Measurements from ENCODE around the gene ACAA1. TPM values are rescaled to one million over a fixed set of nuclear protein-coding genes. Genes with fewer than 3 reads are reported as not detected.

Gene ACAA1
- total and polyA plus RNA-seq, 2 donors (not counting 1 experiment from before 2014, with no cell fraction given): 98.4 to 143 TPM

DNA sequence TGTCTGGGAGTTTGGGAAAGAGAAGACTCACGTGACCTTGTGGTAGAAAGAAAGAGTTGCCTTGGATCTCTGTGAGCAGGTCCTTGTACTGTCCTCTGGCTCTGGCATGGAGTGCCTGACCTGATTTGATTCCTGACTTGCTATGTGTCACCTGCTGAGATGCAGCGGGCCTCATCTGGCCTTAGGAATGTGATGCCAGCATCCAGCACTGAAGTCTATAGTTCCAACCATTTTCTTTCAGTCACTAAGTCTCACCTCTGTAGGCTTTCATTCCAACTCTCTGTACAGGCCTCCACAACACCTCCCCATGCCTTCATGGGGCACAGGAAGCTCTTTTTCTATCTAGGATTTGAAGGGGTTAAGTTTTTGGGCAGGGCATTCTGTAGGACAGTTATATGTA lies 16.3 kb upstream of the ACAA1 start:
- peaks cover 16 to 35% of the 10 kb centered on the region in 2 donors for H3K4me1 ChIP-seq (ENCODE audit: control insufficient read depth in 2 of 2, insufficient read depth in 2 of 2, low read length in 2 of 2)
- H3K27ac ChIP-seq (ENCODE audit: low read length in 2 of 2): no peak overlapping the region
- H3K27me3 Mint-ChIP-seq: no peaks in the 10 kb centered on the region
- no peaks in the 10 kb centered on the region for H3K36me3 ChIP-seq (replicated peaks in 1 of 2; ENCODE audit: control extremely low read depth in 1 of 2, control insufficient read depth in 1 of 2, extremely low read depth in 1 of 2, insufficient read depth in 2 of 2, low read length in 1 of 2)
- peak overlapping the region; percentile 4 for H3K27ac Mint-ChIP-seq
- DNase-seq (no peak), ATAC-seq (ENCODE audit: low read depth) (no peak)
- no peak overlapping the region for H3K9ac ChIP-seq (ENCODE audit: low read length)
- no peaks in the 10 kb centered on the region for H3K27me3 ChIP-seq (replicated peaks in 1 of 4; ENCODE audit: control extremely low read depth in 1 of 4, control insufficient read depth in 3 of 4, insufficient read depth in 4 of 4, low read length in 3 of 4)
- H3K4me2 ChIP-seq (replicated peaks; ENCODE audit: low read depth, low read length, poor library complexity, severe bottlenecking): no peak overlapping the region
- no peaks in the 10 kb centered on the region for H3K79me2 ChIP-seq (ENCODE audit: control insufficient read depth, insufficient read depth, low read length)
- WGBS (ENCODE audit: insufficient coverage): 90% methylated on average over 1 of the region's 2 CpGs
- H2AFZ ChIP-seq (ENCODE audit: insufficient read depth, low read depth, low read length, poor library complexity, severe bottlenecking): no peak overlapping the region
- H3K9me3 ChIP-seq (ENCODE audit: control extremely low read depth in 1 of 3, control insufficient read depth in 2 of 3, insufficient read depth in 1 of 3, low read length in 2 of 3): peaks cover 0 to 1% (median 0%) of the 10 kb centered on the region in 3 donors
- ChIA-PET CTCF (interaction anchor here (0.7 to 1.9 kb wide), 3 partner anchors 10 to 16 kb away, joined by 3 to 6 read pairs (median 3); partner anchors contain the start of gene ACAA1), POLR2A (no interaction called here)
- H3K4me1 Mint-ChIP-seq: peaks cover 42% of the 10 kb centered on the region
- no peak overlapping the region for H3K4me3 Mint-ChIP-seq
- intact Hi-C loops (cut with micrococcal nuclease): loop anchor here (2.0 kb wide), 1 partner anchor 14 kb away; the partner anchor contains the start of gene MYD88
- H3K9me3 Mint-ChIP-seq (ENCODE audit: insufficient read depth): no peaks in the 10 kb centered on the region
- no peaks in the 10 kb centered on the region for H4K20me1 ChIP-seq (ENCODE audit: control insufficient read depth, insufficient read depth, low read length, poor library complexity, severe bottlenecking)
- TF ChIP-seq EZH2 (IDR thresholded peaks at IDR 0.05; ENCODE audit: borderline replicate concordance, insufficient read depth, low read depth, low read length, poor library complexity, severe bottlenecking): no peak
- TF ChIP-seq, protein P1, sequence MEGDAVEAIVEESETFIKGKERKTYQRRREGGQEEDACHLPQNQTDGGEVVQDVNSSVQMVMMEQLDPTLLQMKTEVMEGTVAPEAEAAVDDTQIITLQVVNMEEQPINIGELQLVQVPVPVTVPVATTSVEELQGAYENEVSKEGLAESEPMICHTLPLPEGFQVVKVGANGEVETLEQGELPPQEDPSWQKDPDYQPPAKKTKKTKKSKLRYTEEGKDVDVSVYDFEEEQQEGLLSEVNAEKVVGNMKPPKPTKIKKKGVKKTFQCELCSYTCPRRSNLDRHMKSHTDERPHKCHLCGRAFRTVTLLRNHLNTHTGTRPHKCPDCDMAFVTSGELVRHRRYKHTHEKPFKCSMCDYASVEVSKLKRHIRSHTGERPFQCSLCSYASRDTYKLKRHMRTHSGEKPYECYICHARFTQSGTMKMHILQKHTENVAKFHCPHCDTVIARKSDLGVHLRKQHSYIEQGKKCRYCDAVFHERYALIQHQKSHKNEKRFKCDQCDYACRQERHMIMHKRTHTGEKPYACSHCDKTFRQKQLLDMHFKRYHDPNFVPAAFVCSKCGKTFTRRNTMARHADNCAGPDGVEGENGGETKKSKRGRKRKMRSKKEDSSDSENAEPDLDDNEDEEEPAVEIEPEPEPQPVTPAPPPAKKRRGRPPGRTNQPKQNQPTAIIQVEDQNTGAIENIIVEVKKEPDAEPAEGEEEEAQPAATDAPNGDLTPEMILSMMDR (IDR thresholded peaks at IDR 0.05): no peak
- H3K4me3 ChIP-seq (ENCODE audit: control extremely low read depth in 1 of 5, extremely low read depth in 1 of 5, insufficient read depth in 1 of 5, low read depth in 2 of 5, low read length in 4 of 5): no peak overlapping the region

DNA sequence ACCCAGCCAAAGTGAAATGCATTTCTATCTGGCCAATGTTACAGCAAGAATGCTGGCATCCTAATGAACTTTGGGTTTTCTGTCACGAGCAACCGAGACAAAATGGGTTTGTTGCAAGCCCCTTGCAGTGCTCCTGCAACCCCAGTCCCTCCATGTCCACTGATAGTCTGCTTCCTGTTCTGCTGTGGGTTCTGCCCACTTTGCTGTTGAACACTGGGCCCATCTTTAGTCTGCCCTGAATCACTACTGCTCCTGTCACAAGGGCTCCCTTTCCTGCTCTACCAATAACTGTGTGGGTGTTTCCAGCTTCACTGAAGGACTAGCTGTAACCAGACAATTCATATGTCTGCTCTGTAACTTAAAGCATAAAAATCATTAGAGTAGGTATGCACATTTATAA lies 15.7 kb upstream of the ACAA1 start:
- Histone ChIP-seq H3K9me3 (ENCODE audit: control extremely low read depth in 1 of 3, control insufficient read depth in 2 of 3, insufficient read depth in 1 of 3, low read length in 2 of 3) (peaks cover 0 to 1% (median 0%) of the 10 kb centered on the region in 3 donors), H3K9ac (ENCODE audit: low read length) (no peak overlapping the region), H2AFZ (ENCODE audit: insufficient read depth, low read depth, low read length, poor library complexity, severe bottlenecking) (no peak overlapping the region), H3K79me2 (ENCODE audit: control insufficient read depth, insufficient read depth, low read length) (no peaks in the 10 kb centered on the region), H3K4me1 (ENCODE audit: control insufficient read depth in 2 of 2, insufficient read depth in 2 of 2, low read length in 2 of 2) (peaks cover 22 to 40% of the 10 kb centered on the region in 2 donors), H3K27me3 (replicated peaks in 1 of 4; ENCODE audit: control extremely low read depth in 1 of 4, control insufficient read depth in 3 of 4, insufficient read depth in 4 of 4, low read length in 3 of 4) (no peaks in the 10 kb centered on the region), H3K4me3 (ENCODE audit: control extremely low read depth in 1 of 5, extremely low read depth in 1 of 5, insufficient read depth in 1 of 5, low read depth in 2 of 5, low read length in 4 of 5) (no peak overlapping the region), H3K4me2 (replicated peaks; ENCODE audit: low read depth, low read length, poor library complexity, severe bottlenecking) (no peak overlapping the region), H3K27ac (ENCODE audit: low read length in 2 of 2) (no peak overlapping the region), H4K20me1 (ENCODE audit: control insufficient read depth, insufficient read depth, low read length, poor library complexity, severe bottlenecking) (no peaks in the 10 kb centered on the region), H3K36me3 (replicated peaks in 1 of 2; ENCODE audit: control extremely low read depth in 1 of 2, control insufficient read depth in 1 of 2, extremely low read depth in 1 of 2, insufficient read depth in 2 of 2, low read length in 1 of 2) (no peaks in the 10 kb centered on the region)
- H3K4me3 Mint-ChIP-seq: no peak overlapping the region
- no peaks in the 10 kb centered on the region for H3K27me3 Mint-ChIP-seq
- H3K4me1 Mint-ChIP-seq: peaks cover 48% of the 10 kb centered on the region
- no peaks in the 10 kb centered on the region for H3K9me3 Mint-ChIP-seq (ENCODE audit: insufficient read depth)
- ChIA-PET CTCF (interaction anchor here (0.7 to 1.0 kb wide), 2 partner anchors 15 to 79 kb away, joined by 3 to 5 read pairs; partner anchors contain the start of gene ACAA1), POLR2A (no interaction called here)
- no peak overlapping the region for H3K27ac Mint-ChIP-seq
- ATAC-seq (ENCODE audit: low read depth) (no peak), DNase-seq (no peak)
- 96% methylated on average over 2 of the region's 2 CpGs for WGBS (ENCODE audit: insufficient coverage)
- intact Hi-C loops (cut with micrococcal nuclease): loop anchor here (2.0 kb wide), 1 partner anchor 14 kb away; the partner anchor contains the start of gene MYD88
- TF ChIP-seq, protein P1 (IDR thresholded peaks at IDR 0.05): no peak
- no peak for TF ChIP-seq EZH2 (IDR thresholded peaks at IDR 0.05; ENCODE audit: borderline replicate concordance, insufficient read depth, low read depth, low read length, poor library complexity, severe bottlenecking)

All from B cell (primary cell).